WTC11 (cell line): Measurements from ENCODE around the gene MAPK7.

ENCODE experiments used
- FOXK1 ChIP-seq: sonication (generic); formaldehyde crosslinking; IDR thresholded peaks from 2 replicates; pipeline ENCODE4 v1.8.0; 2022; ENCODE audit warnings: mild to moderate bottlenecking, moderate library complexity, missing genetic modification reagents
- NR2C2 ChIP-seq: sonication (generic); formaldehyde crosslinking; IDR thresholded peaks from 2 replicates; pipeline ENCODE4 v1.8.0; 2022; ENCODE audit warnings: mild to moderate bottlenecking, missing genetic modification reagents
- TF ChIP-seq, protein P1 (sequence below): fragments of 200-600 bp; IDR thresholded peaks from 2 replicates; pipeline ENCODE4 v1.8.0; 2022; ENCODE audit warnings: antibody characterized with exemption
- TF ChIP-seq, protein P2 (sequence below): sonication (generic); formaldehyde crosslinking; IDR thresholded peaks from 2 replicates; pipeline ENCODE4 v1.8.1; 2023; ENCODE audit warnings: mild to moderate bottlenecking, missing genetic modification reagents, moderate library complexity

DNA sequence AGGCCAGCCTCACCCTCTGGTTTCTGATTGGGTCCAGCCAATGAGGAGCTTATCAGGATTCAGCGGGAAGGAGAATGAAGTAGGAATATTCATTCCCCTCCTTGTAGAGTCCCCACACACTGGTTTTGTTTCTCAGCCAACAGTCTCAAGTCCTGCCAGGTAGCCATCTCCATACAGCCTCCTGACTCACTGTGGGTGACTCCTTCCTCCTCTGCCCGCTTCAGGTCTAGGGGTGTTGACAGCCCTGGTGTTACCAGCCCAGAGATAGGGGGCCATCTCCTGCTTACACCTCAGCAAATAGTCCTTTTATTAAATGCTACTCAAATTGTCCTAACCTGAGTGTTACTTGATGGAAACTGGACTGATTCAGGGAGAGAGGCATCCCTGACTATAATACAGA lies 12.7 kb downstream of the MAPK7 start:
- TF ChIP-seq, protein P1, sequence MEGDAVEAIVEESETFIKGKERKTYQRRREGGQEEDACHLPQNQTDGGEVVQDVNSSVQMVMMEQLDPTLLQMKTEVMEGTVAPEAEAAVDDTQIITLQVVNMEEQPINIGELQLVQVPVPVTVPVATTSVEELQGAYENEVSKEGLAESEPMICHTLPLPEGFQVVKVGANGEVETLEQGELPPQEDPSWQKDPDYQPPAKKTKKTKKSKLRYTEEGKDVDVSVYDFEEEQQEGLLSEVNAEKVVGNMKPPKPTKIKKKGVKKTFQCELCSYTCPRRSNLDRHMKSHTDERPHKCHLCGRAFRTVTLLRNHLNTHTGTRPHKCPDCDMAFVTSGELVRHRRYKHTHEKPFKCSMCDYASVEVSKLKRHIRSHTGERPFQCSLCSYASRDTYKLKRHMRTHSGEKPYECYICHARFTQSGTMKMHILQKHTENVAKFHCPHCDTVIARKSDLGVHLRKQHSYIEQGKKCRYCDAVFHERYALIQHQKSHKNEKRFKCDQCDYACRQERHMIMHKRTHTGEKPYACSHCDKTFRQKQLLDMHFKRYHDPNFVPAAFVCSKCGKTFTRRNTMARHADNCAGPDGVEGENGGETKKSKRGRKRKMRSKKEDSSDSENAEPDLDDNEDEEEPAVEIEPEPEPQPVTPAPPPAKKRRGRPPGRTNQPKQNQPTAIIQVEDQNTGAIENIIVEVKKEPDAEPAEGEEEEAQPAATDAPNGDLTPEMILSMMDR: no peak
- TF ChIP-seq NR2C2 (CRISPR knock-in tag) (no peak), FOXK1 (CRISPR knock-in tag) (no peak)
- TF ChIP-seq, protein P2, sequence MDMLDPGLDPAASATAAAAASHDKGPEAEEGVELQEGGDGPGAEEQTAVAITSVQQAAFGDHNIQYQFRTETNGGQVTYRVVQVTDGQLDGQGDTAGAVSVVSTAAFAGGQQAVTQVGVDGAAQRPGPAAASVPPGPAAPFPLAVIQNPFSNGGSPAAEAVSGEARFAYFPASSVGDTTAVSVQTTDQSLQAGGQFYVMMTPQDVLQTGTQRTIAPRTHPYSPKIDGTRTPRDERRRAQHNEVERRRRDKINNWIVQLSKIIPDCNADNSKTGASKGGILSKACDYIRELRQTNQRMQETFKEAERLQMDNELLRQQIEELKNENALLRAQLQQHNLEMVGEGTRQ (CRISPR knock-in tag): no peak
